ENCODE results near the gene AARS2.
"Not testable (repeated sequence)": the region's sequence is repeated elsewhere in the genome, so short reads cannot be mapped to it uniquely, and the experiment has no call there.

DNA sequence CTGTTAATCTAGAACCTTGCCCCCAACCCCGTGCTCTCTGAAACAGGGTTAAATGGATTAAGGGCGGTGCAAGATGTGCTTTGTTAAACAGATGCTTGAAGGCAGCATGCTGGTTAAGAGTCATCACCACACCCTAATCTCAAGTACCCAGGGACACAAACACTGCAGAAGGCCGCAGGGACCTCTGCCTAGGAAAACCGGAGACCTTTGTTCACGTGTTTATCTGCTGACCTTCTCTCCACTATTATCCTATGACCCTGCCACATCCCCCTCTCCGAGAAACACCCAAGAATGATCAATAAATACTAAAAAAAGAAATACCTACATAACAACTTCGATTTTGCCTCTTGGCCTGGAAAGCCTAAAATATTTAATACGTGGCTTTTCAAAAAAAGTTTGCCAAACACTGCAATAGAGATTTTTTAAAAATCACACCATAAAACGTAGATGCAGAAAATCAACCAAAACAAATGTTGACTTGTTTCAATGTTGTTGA lies 4.0 kb upstream of the AARS2 start:
- TF ChIP-seq CTCF (conservative IDR thresholded peaks at IDR 0.05; ENCODE audit: low read depth, low read length); BHLHE40 (IDR thresholded peaks at IDR 0.05; ENCODE audit: low read depth, low read length); NFE2L2 (IDR thresholded peaks at IDR 0.05; ENCODE audit: low read depth, low read length); RFX5 (IDR thresholded peaks at IDR 0.05; ENCODE audit: low read depth, low read length); CEBPB (IDR thresholded peaks at IDR 0.05; ENCODE audit: low read depth, low read length); USF2 (IDR thresholded peaks at IDR 0.05; ENCODE audit: low read depth, low read length): not testable (repeated sequence)
- TF ChIP-seq, protein P1, sequence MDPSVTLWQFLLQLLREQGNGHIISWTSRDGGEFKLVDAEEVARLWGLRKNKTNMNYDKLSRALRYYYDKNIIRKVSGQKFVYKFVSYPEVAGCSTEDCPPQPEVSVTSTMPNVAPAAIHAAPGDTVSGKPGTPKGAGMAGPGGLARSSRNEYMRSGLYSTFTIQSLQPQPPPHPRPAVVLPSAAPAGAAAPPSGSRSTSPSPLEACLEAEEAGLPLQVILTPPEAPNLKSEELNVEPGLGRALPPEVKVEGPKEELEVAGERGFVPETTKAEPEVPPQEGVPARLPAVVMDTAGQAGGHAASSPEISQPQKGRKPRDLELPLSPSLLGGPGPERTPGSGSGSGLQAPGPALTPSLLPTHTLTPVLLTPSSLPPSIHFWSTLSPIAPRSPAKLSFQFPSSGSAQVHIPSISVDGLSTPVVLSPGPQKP (IDR thresholded peaks at IDR 0.05; ENCODE audit: borderline replicate concordance, low read depth, low read length), result not testable (repeated sequence)

Data from IMR-90 (cell line).